Fibroblast of the aortic adventitia (primary cell): ENCODE results near the gene SVEP1. TPM values are rescaled to one million over a fixed set of nuclear protein-coding genes. Genes with fewer than 3 reads are reported as not detected.
"Not testable (repeated sequence)": the region's sequence is repeated elsewhere in the genome, so short reads cannot be mapped to it uniquely, and the experiment has no call there.

ENCODE experiments used
- DNase-seq: peaks from one replicate; pipeline ENCODE4 v3.0.0-alpha.2; 2010; ENCODE audit warnings: low read depth
- H3K4me3 ChIP-seq: 2 replicates; pipeline ENCODE4 v1.5.1; 2011; ENCODE audit warnings: low read depth, mild to moderate bottlenecking, control low read depth, low read length, moderate library complexity
- CTCF ChIP-seq: IDR thresholded peaks from 2 replicates; pipeline ENCODE4 v1.5.1; 2011; ENCODE audit warnings: mild to moderate bottlenecking, low read length, control low read depth, inconsistent platforms; ENCODE audit not compliant: insufficient read depth
- total RNA-seq: library from RNA; depleted of rRNA; stranded (reverse); fragments of >200 nt; gene quantifications from 2 replicates; pipeline ENCODE4 v1.2.3, GENCODE V29; 2012; ENCODE audit warnings: low replicate concordance

The SVEP1 gene
- total RNA-seq, 1 donor = 50.2 TPM

GRCh38 chr9:110371411-110372007, 208.0 kb downstream of the SVEP1 start:
- peak; percentile 47 for DNase-seq
- no peak for TF ChIP-seq CTCF

GRCh38 chr9:110370315-110370714, 209.2 kb downstream of the SVEP1 start:
- DNase-seq = peak; percentile 61
- no peak overlapping the region for H3K4me3 ChIP-seq
- no peak for TF ChIP-seq CTCF

More at GRCh38 chr9:110371411-110372007, 208.0 kb downstream of the SVEP1 start:
- no peak overlapping the region for H3K4me3 ChIP-seq

- no peak overlapping the region for H3K4me3 ChIP-seq
- no peak for DNase-seq
Measured at GRCh38 chr9:110364451-110364850, 215.1 kb downstream of the SVEP1 start.

GRCh38 chr9:110358992-110359391, 220.5 kb downstream of the SVEP1 start:
- H3K4me3 ChIP-seq, DNase-seq: not testable (repeated sequence)

More at GRCh38 chr9:110364451-110364850, 215.1 kb downstream of the SVEP1 start:
- TF ChIP-seq CTCF = no peak

GRCh38 chr9:110357505-110357904, 222.0 kb downstream of the SVEP1 start:
- DNase-seq = no peak

GRCh38 chr9:110356639-110357395, 222.7 kb downstream of the SVEP1 start:
- TF ChIP-seq CTCF = no peak
- DNase-seq = no peak
- no peak overlapping the region for H3K4me3 ChIP-seq

More at GRCh38 chr9:110357505-110357904, 222.0 kb downstream of the SVEP1 start:
- no peak for TF ChIP-seq CTCF
- H3K4me3 ChIP-seq = no peak overlapping the region

- TF ChIP-seq CTCF = no peak
- DNase-seq = no peak
- H3K4me3 ChIP-seq = no peak overlapping the region
Measured at GRCh38 chr9:110355911-110356310, 223.6 kb downstream of the SVEP1 start.
